Gastroesophageal sphincter (tissue), 3 donors: ENCODE data around the gene VPS51.

Experiments used
- CTCF ChIP-seq, 4 experiments: fragments of 200-600 bp in 2 of 4; fragments of 450-650 bp in 2 of 4; sonication (generic) in 1 of 4; IDR thresholded peaks; one replicate each; pipeline ENCODE4 v1.5.1; 2017 to 2019; ENCODE audit warnings: antibody characterized with exemption in 4 of 4, mild to moderate bottlenecking in 2 of 4, moderate library complexity in 2 of 4
- EP300 ChIP-seq: sonication (generic); formaldehyde crosslinking; IDR thresholded peaks from one replicate; pipeline ENCODE4 v1.6.1; 2017; ENCODE audit warnings: antibody characterized with exemption, mild to moderate bottlenecking
- POLR2AphosphoS5 ChIP-seq: sonication (generic); formaldehyde crosslinking; IDR thresholded peaks from one replicate; pipeline ENCODE4 v1.6.1; 2017; ENCODE audit warnings: antibody characterized with exemption

DNA sequence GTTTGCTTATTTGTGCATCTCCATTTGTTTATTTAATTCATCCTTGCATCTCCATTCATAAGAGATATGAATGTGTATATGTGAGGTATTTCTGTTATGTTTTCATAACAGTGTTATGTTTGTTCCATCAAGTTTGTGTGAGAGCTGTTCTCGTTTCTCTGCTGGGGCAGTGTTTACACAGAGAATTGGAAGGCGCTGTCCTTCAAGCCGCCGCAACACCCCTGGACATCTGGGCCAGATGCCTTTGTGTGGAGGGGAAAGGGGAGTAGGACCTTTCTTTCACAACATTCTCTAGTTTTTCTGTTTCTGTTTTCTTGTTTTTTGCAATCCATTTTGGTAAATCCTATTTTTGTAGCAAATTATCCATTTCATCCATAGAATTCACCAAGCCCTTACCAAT lies 8.6 kb downstream of the VPS51 start:
- TF ChIP-seq CTCF (IDR thresholded peaks at IDR 0.05) (no peak), POLR2AphosphoS5 (no peak), EP300 (no peak)
